Smooth muscle cell (in vitro differentiated cells): Measurements from ENCODE around the gene ERCC5. TPM values are rescaled to one million over a fixed set of nuclear protein-coding genes. Genes with fewer than 3 reads are reported as not detected.

Source experiments
- DNase-seq: peaks from one replicate; lab custom pipeline; 2025; ENCODE audit not compliant: unreplicated experiment; lab: John Stamatoyannopoulos, UW
- H2AFZ ChIP-seq: fragments of 200-600 bp; sonication (generic); 2 replicates; pipeline ENCODE4 v1.6.0; 2016; ENCODE audit warnings: antibody characterized with exemption, low read depth, mild to moderate bottlenecking
- H3F3A ChIP-seq: fragments of 200-600 bp; sonication (generic); 2 replicates; pipeline ENCODE4 v1.6.0; 2017; ENCODE audit warnings: antibody characterized with exemption, low read depth
- H3K27ac ChIP-seq: fragments of 200-600 bp; sonication (generic); 2 replicates; pipeline ENCODE4 v1.5.1; 2016; ENCODE audit warnings: low read depth, mild to moderate bottlenecking
- H3K27me3 ChIP-seq: fragments of 200-600 bp; sonication (generic); 2 replicates; pipeline ENCODE4 v1.6.1; 2016; ENCODE audit warnings: low read depth, mild to moderate bottlenecking
- H3K36me3 ChIP-seq: fragments of 200-600 bp; sonication (generic); 2 replicates; pipeline ENCODE4 v1.5.1; 2016; ENCODE audit warnings: low read depth
- H3K4me1 ChIP-seq: fragments of 200-600 bp; sonication (generic); 2 replicates; pipeline ENCODE4 v1.5.1; 2016; ENCODE audit warnings: low read depth
- H3K4me2 ChIP-seq: fragments of 200-600 bp; sonication (generic); 2 replicates; pipeline ENCODE4 v1.6.0; 2016; ENCODE audit warnings: mild to moderate bottlenecking
- H3K4me3 ChIP-seq: fragments of 200-600 bp; sonication (generic); 2 replicates; pipeline ENCODE4 v1.5.1; 2016; ENCODE audit warnings: mild to moderate bottlenecking
- H3K79me2 ChIP-seq: fragments of 200-600 bp; sonication (generic); 2 replicates; pipeline ENCODE4 v1.6.0; 2016; ENCODE audit warnings: low read depth, mild to moderate bottlenecking
- H3K9ac ChIP-seq: fragments of 200-600 bp; sonication (generic); 2 replicates; pipeline ENCODE4 v1.6.0; 2016; ENCODE audit warnings: low read depth
- H3K9me3 ChIP-seq: fragments of 200-600 bp; sonication (generic); replicated peaks from 2 replicates; pipeline ENCODE4 v1.5.1; 2016; ENCODE audit warnings: low read depth
- H4K20me1 ChIP-seq: fragments of 200-600 bp; sonication (generic); 2 replicates; pipeline ENCODE4 v1.6.0; 2016; ENCODE audit warnings: low read depth
- CTCF ChIP-seq: fragments of 200-600 bp; sonication (generic); IDR thresholded peaks from 2 replicates; pipeline ENCODE4 v1.5.1; 2017; ENCODE audit warnings: borderline replicate concordance, mild to moderate bottlenecking, antibody characterized with exemption; ENCODE audit not compliant: insufficient read depth, poor library complexity, severe bottlenecking
- WGBS: methylation state at CpG from one replicate; pipeline ENCODE4 v1.1.7; 2016; ENCODE audit warnings: low lambda C conversion rate; 5-methylcytosine and 5-hydroxymethylcytosine counted together
- polyA plus RNA-seq: library from polyadenylated mRNA; unstranded; fragments of >200 nt; fragmentation: Nextera tagmentation; extraction: Ambion mirVana; gene quantifications from 2 replicates; pipeline ENCODE4 v1.2.1, GENCODE V29; 2016
- total RNA-seq: library from RNA; depleted of rRNA; stranded (reverse); fragments of >200 nt; gene quantifications from 2 replicates; pipeline ENCODE4 v1.2.3, GENCODE V29; 2014

The ERCC5 gene
- 65.2 and 67.6 TPM in 2 replicates for total RNA-seq
- 29.9 and 30.1 TPM in 2 replicates for polyA plus RNA-seq

GRCh38 chr13:102845630-102846260 is at the start of gene ERCC5:
ERCC5 (plus strand) TSS chr13:102846032; CDS start chr13:102846267, 235 bp downstream.
- WGBS, result under 1% methylated on average over 49 of the region's 49 CpGs
- DNase-seq, result peak; percentile 77
- H3K36me3 ChIP-seq, result peaks cover 4% of the 10 kb centered on the region
- no peaks in the 10 kb centered on the region for H3F3A ChIP-seq
- peaks cover 13% of the 10 kb centered on the region for H3K4me1 ChIP-seq
- no peaks in the 10 kb centered on the region for H3K9me3 ChIP-seq
- no peaks in the 10 kb centered on the region for H3K27me3 ChIP-seq
- TF ChIP-seq CTCF, result no peak
- peak within 1 kb of the TSS; percentile 75 for H3K4me3 ChIP-seq
- peaks cover 38% of the 10 kb centered on the region for H3K79me2 ChIP-seq
- peak within 1 kb of the TSS; percentile 97 for H3K4me2 ChIP-seq
- peak within 1 kb of the TSS; percentile 91 for H3K9ac ChIP-seq
- peak within 1 kb of the TSS; percentile 94 for H3K27ac ChIP-seq
- H2AFZ ChIP-seq, result peak within 1 kb of the TSS; percentile 87
- H4K20me1 ChIP-seq, result peaks cover 32% of the 10 kb centered on the region

GRCh38 chr13:102798581-102799425 is 47.0 kb upstream of the ERCC5 start, which contains the start of the genes BIVM and POGLUT2:
BIVM (plus strand) TSS chr13:102799119; CDS start chr13:102807268, 8,149 bp downstream.
POGLUT2 (minus strand) TSS chr13:102798976; CDS start chr13:102798670, 306 bp downstream.
- Histone ChIP-seq H3K27ac (no peak within 1 kb of the TSS), H3K79me2 (peaks cover 18% of the 10 kb centered on the region), H3F3A (no peaks in the 10 kb centered on the region), H3K4me2 (peak within 1 kb of the TSS; percentile 89), H4K20me1 (peaks cover 3% of the 10 kb centered on the region), H3K36me3 (no peaks in the 10 kb centered on the region), H3K27me3 (no peaks in the 10 kb centered on the region), H3K4me1 (peaks cover 7% of the 10 kb centered on the region), H2AFZ (peak within 1 kb of the TSS; percentile 85), H3K4me3 (peak within 1 kb of the TSS; percentile 77), H3K9ac (no peak within 1 kb of the TSS), H3K9me3 (no peaks in the 10 kb centered on the region)
- no peak for TF ChIP-seq CTCF
- DNase-seq, result peak; percentile 45
- 1% methylated on average over 72 of the region's 72 CpGs for WGBS

DNA sequence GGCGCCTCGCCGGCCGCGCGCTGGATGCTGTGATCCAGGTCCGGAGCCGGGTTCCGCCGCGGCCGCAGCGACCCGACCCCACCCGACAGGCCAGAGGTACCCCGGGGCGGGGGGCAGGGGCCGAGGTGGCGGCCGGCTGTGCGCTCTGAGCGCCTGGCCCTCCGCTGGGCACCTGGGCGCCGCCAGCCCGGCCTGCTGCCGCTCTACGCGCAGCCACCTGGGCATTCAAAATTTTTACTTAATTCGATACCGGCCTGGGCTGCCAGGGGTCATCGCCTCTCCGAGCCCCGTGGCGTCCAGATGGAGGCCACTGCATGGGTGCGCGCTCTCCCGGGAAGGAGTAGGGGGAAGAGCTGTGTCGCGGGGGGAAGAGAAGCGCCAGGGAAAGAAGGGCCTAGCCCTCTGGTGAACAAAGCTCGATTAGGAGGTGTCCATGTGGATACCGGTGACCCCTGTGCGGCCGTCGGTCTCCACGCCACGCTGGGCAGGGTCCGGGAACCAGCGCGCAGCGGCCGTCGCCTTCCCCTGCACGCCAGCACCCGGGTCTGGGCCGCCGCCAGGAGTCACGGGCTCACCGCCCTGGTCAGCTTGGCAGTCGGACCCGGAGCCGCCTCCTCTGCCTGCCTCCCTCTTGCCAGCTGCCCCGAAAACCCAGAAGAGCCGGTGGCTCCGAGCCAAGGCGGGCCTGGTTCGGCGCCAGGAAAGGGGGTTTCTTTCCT is 46.2 kb upstream of the ERCC5 start:
- H3K79me2 ChIP-seq, result peaks cover 24% of the 10 kb centered on the region
- no peak overlapping the region for H3K9ac ChIP-seq
- H3K4me1 ChIP-seq, result peaks cover 7% of the 10 kb centered on the region
- TF ChIP-seq CTCF, result no peak
- no peaks in the 10 kb centered on the region for H3K27me3 ChIP-seq
- peak overlapping the region; percentile 77 for H3K4me3 ChIP-seq
- no peaks in the 10 kb centered on the region for H3F3A ChIP-seq
- peak overlapping the region; percentile 89 for H3K4me2 ChIP-seq
- 1% methylated on average over 54 of the region's 69 CpGs for WGBS
- H3K27ac ChIP-seq, result no peak overlapping the region
- H4K20me1 ChIP-seq, result peaks cover 3% of the 10 kb centered on the region
- no peaks in the 10 kb centered on the region for H3K36me3 ChIP-seq
- H3K9me3 ChIP-seq, result no peaks in the 10 kb centered on the region
- DNase-seq, result peak; percentile 31
- peak overlapping the region; percentile 85 for H2AFZ ChIP-seq
